Immature natural killer cell (primary cell): ENCODE data around the gene ZNG1F. TPM values are rescaled to one million over a fixed set of nuclear protein-coding genes. Genes with fewer than 3 reads are reported as not detected.
A peak's percentile ranks its signal among the peaks of the same experiment; 100 is the strongest.
"Not testable (repeated sequence)": the region's sequence is repeated elsewhere in the genome, so short reads cannot be mapped to it uniquely, and the experiment has no call there.

Experiments used
- DNase-seq, 3 donors: peaks; one replicate each; pipeline ENCODE4 v3.0.0; 2022; ENCODE audit warnings: mixed read lengths in 1 of 3
- H3K27ac Mint-ChIP-seq, 6 donors: one replicate each; pipeline ENCODE4 v1.8.0; 2020; ENCODE audit warnings: mixed read lengths in 6 of 6, mild to moderate bottlenecking in 5 of 6, inconsistent platforms in 4 of 6, moderate library complexity in 3 of 6
- H3K27me3 Mint-ChIP-seq, 3 donors: one replicate each; pipeline ENCODE4 v1.8.0; 2020 to 2021; ENCODE audit warnings: low read depth in 3 of 3, mild to moderate bottlenecking in 3 of 3, mixed read lengths in 3 of 3, moderate library complexity in 3 of 3, inconsistent platforms in 1 of 3
- H3K36me3 Mint-ChIP-seq, 3 donors: one replicate each; pipeline ENCODE4 v1.8.0; 2020; ENCODE audit warnings: mixed read lengths in 3 of 3, inconsistent platforms in 2 of 3, mild to moderate bottlenecking in 2 of 3
- H3K4me1 Mint-ChIP-seq, 2 donors: one replicate each; pipeline ENCODE4 v1.8.0; 2020; ENCODE audit warnings: inconsistent platforms in 2 of 2, mild to moderate bottlenecking in 2 of 2, mixed read lengths in 2 of 2, moderate library complexity in 1 of 2
- H3K4me3 Mint-ChIP-seq, 5 donors: one replicate each; pipeline ENCODE4 v1.8.0; 2020; ENCODE audit warnings: mild to moderate bottlenecking in 5 of 5, mixed read lengths in 5 of 5, inconsistent platforms in 3 of 5, moderate library complexity in 3 of 5
- H3K9me3 Mint-ChIP-seq, 6 donors: one replicate each; pipeline ENCODE4 v1.8.0; 2020; ENCODE audit warnings: mild to moderate bottlenecking in 6 of 6, mixed read lengths in 6 of 6, inconsistent platforms in 4 of 6, moderate library complexity in 3 of 6
- polyA plus RNA-seq, 3 donors: library from polyadenylated mRNA; unstranded; fragments of 300-500 nt; fragmentation: Illumina TruSeq; gene quantifications; one replicate each; pipeline ENCODE4 v1.2.3, GENCODE V29; 2021

The ZNG1F gene
- 1 to 10 TPM in 2 of 3 donors, under 1 TPM in 1; 0.86 to 7.3 (median 1.4) TPM for polyA plus RNA-seq

- not testable (repeated sequence) for H3K9me3 Mint-ChIP-seq, H3K4me3 Mint-ChIP-seq, H3K27ac Mint-ChIP-seq, DNase-seq, H3K36me3 Mint-ChIP-seq, H3K27me3 Mint-ChIP-seq, H3K4me1 Mint-ChIP-seq
Observed at GRCh38 chr9:41189217-41189616, at the start of gene ZNG1F. Gene ZNG1F (minus strand): TSS chr9:41189317. CDS start chr9:41189258, 59 bp downstream.

- H3K36me3 Mint-ChIP-seq, H3K4me3 Mint-ChIP-seq, H3K27me3 Mint-ChIP-seq, H3K4me1 Mint-ChIP-seq, H3K27ac Mint-ChIP-seq: not testable (repeated sequence)
- H3K9me3 Mint-ChIP-seq = peaks cover 20 to 46% (median 36%) of the 10 kb centered on the region in 6 donors
- DNase-seq = peak; percentile 17 to 48 (median 23)
Observed at GRCh38 chr9:41237110-41237749, 48.1 kb upstream of the ZNG1F start.

- not testable (repeated sequence) for H3K4me1 Mint-ChIP-seq, H3K27ac Mint-ChIP-seq, DNase-seq, H3K27me3 Mint-ChIP-seq, H3K36me3 Mint-ChIP-seq, H3K4me3 Mint-ChIP-seq
- H3K9me3 Mint-ChIP-seq = peaks cover 20 to 46% (median 35%) of the 10 kb centered on the region in 6 donors
Observed at GRCh38 chr9:41236486-41237109, 47.5 kb upstream of the ZNG1F start.

GRCh38 chr9:41234811-41235805, 46.0 kb upstream of the ZNG1F start:
- not testable (repeated sequence) for H3K27me3 Mint-ChIP-seq, H3K27ac Mint-ChIP-seq, H3K4me1 Mint-ChIP-seq, H3K36me3 Mint-ChIP-seq
- H3K9me3 Mint-ChIP-seq = peaks cover 9 to 33% (median 25%) of the 10 kb centered on the region in 6 donors
- peak overlapping the region; percentile 23 to 70 (median 51) for H3K4me3 Mint-ChIP-seq
- peak; percentile 41 to 68 (median 42) for DNase-seq

GRCh38 chr9:41234221-41234620, 45.1 kb upstream of the ZNG1F start:
- not testable (repeated sequence) for H3K4me1 Mint-ChIP-seq, H3K4me3 Mint-ChIP-seq, H3K36me3 Mint-ChIP-seq, H3K27me3 Mint-ChIP-seq, H3K27ac Mint-ChIP-seq, DNase-seq
- peaks cover 9 to 30% (median 21%) of the 10 kb centered on the region in 6 donors for H3K9me3 Mint-ChIP-seq

GRCh38 chr9:41232326-41232725, 43.2 kb upstream of the ZNG1F start:
- H3K4me1 Mint-ChIP-seq, H3K4me3 Mint-ChIP-seq, DNase-seq, H3K36me3 Mint-ChIP-seq, H3K27me3 Mint-ChIP-seq, H3K27ac Mint-ChIP-seq: not testable (repeated sequence)
- peaks cover 5 to 24% (median 16%) of the 10 kb centered on the region in 6 donors for H3K9me3 Mint-ChIP-seq

- not testable (repeated sequence) for H3K27ac Mint-ChIP-seq, H3K4me1 Mint-ChIP-seq, H3K4me3 Mint-ChIP-seq, H3K36me3 Mint-ChIP-seq, H3K27me3 Mint-ChIP-seq, DNase-seq
- H3K9me3 Mint-ChIP-seq = peaks cover 0 to 10% (median 5%) of the 10 kb centered on the region in 6 donors
Observed at GRCh38 chr9:41230418-41230817, 41.3 kb upstream of the ZNG1F start.

- Mint-ChIP-seq H3K4me3 (no peak overlapping the region), H3K9me3 (peaks cover 0 to 7% (median 5%) of the 10 kb centered on the region in 6 donors), H3K27ac (no peak overlapping the region), H3K4me1 (peaks cover 0 to 3% of the 10 kb centered on the region in 2 donors), H3K36me3 (peaks cover 0 to 3% (median 0%) of the 10 kb centered on the region in 3 donors), H3K27me3 (peaks cover 0 to 2% (median 0%) of the 10 kb centered on the region in 3 donors)
- no peak for DNase-seq
Observed at GRCh38 chr9:41229408-41230401, 40.6 kb upstream of the ZNG1F start.

- not testable (repeated sequence) for H3K9me3 Mint-ChIP-seq, H3K27me3 Mint-ChIP-seq, H3K4me1 Mint-ChIP-seq, H3K27ac Mint-ChIP-seq, DNase-seq, H3K36me3 Mint-ChIP-seq, H3K4me3 Mint-ChIP-seq
Observed at GRCh38 chr9:41219831-41220230, 30.7 kb upstream of the ZNG1F start.

- not testable (repeated sequence) for H3K9me3 Mint-ChIP-seq, H3K36me3 Mint-ChIP-seq, H3K27me3 Mint-ChIP-seq, H3K4me3 Mint-ChIP-seq, H3K4me1 Mint-ChIP-seq, DNase-seq, H3K27ac Mint-ChIP-seq
Observed at GRCh38 chr9:41188439-41188838, 678 bp downstream of the ZNG1F start.

- H3K4me3 Mint-ChIP-seq, DNase-seq, H3K27me3 Mint-ChIP-seq, H3K36me3 Mint-ChIP-seq, H3K9me3 Mint-ChIP-seq, H3K27ac Mint-ChIP-seq, H3K4me1 Mint-ChIP-seq: not testable (repeated sequence)
Observed at GRCh38 chr9:41174994-41175393, 14.1 kb downstream of the ZNG1F start.

GRCh38 chr9:41150116-41150515, 39.0 kb downstream of the ZNG1F start:
- not testable (repeated sequence) for H3K27ac Mint-ChIP-seq, DNase-seq, H3K27me3 Mint-ChIP-seq, H3K9me3 Mint-ChIP-seq, H3K4me1 Mint-ChIP-seq, H3K4me3 Mint-ChIP-seq, H3K36me3 Mint-ChIP-seq

GRCh38 chr9:41141878-41142277, 47.2 kb downstream of the ZNG1F start:
- H3K27ac Mint-ChIP-seq, H3K4me1 Mint-ChIP-seq, H3K36me3 Mint-ChIP-seq, H3K9me3 Mint-ChIP-seq, H3K4me3 Mint-ChIP-seq, H3K27me3 Mint-ChIP-seq, DNase-seq: not testable (repeated sequence)
